Amniotic stem cell (primary cell): ENCODE data around the gene C1S.
"Not testable (repeated sequence)": the region's sequence is repeated elsewhere in the genome, so short reads cannot be mapped to it uniquely, and the experiment has no call there.

ENCODE experiments used
- DNase-seq: peaks from one replicate; lab custom pipeline; 2025; lab: John Stamatoyannopoulos, UW

The C1S gene

GRCh38 chr12:7046383-7047105 is 14.0 kb upstream of the C1S start:
- no peak for DNase-seq

- no peak for DNase-seq
Measured at GRCh38 chr12:7047306-7047705, 13.2 kb upstream of the C1S start.

DNA sequence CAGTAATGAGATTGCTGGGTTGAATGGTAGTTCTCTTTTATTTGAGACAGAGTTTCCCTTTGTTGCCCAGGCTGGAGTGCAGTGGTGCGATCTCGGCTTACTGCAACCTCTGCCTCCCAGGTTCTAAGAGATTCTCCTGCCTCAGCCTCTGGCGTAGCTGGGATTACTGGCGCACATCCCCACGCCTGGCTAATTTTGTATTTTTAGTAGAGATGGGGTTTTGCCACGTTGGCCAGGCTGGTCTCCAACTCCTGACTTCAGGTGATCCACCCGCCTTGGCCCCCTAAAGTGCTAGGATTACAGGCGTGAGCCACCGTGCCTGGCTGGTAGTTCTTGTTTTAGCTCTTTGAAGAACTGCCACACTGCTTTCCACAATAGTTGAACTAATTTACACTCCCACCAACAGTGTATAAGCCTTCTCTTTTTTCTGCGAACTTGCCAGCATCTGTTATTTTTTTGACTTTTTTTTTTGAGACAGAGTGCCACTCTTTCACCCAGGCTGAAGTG is 11.0 kb upstream of the C1S start:
- not testable (repeated sequence) for DNase-seq

GRCh38 chr12:7049973-7050372 is 10.5 kb upstream of the C1S start:
- not testable (repeated sequence) for DNase-seq

GRCh38 chr12:7054925-7055324 is 5.6 kb upstream of the C1S start:
- no peak for DNase-seq

DNA sequence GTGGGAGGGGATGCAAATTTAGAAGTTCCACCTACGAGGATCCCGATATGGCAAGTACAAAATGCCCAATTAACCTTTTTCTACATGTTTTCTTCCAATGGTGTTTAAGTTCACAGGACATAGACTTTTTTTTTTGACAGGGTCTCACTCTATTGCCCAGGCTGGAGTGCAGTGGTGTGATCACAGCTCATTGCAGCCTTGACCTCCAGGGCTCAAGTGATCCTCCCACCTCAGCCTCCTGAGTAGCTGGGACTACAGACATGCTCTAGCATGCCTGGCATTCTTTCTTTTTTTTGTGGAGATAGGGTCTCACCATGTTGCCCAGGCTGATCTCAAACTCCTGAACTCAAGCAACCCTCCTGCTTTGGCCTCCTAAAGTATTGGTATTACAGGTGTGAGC is 4.8 kb upstream of the C1S start:
- not testable (repeated sequence) for DNase-seq

DNA sequence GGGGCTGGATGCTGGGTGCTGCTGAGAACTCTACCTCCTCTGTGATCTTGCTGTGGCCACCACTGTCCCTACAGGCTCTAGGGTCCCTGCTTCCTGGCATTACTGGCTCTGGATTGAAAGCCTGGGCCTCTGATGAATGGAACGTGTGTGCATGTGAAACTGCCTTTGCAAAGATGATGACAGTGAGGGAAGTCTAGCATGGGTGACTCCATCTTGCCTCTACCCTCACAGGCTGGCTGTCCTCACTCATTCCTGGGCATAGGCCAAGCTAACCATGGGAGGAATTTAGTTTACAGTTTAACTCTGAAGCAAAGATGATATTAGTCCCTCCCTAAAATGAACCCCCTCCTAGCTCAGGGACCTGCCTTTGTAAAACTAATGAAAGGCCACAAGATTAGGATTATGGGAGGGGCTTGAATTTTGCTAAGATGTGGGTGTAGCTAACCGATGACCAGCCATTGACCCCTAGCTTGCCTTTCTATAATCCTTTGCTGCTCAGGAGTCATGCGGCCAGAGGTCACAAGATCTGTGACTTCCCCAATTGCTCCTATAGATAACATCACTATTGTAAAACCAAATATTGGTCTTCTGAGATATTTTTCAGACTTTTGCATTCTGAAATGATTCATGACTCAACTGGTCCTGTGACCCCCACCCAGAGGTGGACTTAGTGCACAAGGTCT is 2.2 kb upstream of the C1S start:
- no peak for DNase-seq

DNA sequence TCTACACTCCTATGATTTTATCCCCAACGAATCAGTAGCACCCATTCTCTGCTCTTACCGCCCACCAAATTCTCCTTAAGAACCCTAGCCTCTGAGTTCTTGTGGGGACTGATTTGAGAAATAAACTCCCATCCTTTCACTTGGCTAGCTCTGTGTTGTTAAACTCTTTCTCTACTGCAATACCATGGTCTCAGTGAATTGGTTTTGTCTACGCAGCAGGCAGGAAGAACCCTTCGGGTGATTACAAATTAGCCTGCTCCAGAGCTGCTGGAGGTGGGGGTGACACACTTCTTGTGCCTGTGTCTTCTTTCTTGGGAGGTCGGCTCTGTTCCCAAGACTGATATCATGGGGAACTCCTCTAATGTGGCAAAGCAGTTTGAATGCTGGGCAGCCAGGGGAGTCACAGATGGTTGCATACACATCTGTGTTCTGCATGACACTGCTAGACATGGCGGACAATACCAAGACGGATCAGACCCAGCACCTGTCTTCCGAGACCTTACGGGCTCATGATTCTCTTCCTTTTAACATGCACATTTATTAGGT is 1.6 kb upstream of the C1S start:
- DNase-seq, result no peak

DNA sequence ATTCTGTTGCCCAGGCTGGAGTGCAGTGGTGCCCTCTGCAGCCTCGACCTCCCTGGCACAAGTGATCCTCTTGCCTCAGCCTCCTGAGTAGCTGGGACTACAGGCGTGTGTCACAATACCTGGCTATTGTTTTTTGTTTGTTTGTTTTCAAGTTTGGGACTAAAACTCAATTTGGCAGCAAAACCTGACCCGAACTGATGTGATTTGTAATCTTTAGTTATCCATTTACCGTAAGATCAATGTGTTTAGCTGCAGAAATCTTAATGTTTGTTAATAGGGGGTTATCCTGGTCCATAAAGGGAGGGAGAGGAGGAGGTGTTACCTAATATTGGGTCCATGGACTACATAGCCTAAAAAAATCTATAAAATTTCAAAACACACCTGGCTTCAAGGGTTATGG is 738 bp upstream of the C1S start:
- no peak for DNase-seq

GRCh38 chr12:7061138-7061537 is 620 bp downstream of the C1S start:
- no peak for DNase-seq

DNA sequence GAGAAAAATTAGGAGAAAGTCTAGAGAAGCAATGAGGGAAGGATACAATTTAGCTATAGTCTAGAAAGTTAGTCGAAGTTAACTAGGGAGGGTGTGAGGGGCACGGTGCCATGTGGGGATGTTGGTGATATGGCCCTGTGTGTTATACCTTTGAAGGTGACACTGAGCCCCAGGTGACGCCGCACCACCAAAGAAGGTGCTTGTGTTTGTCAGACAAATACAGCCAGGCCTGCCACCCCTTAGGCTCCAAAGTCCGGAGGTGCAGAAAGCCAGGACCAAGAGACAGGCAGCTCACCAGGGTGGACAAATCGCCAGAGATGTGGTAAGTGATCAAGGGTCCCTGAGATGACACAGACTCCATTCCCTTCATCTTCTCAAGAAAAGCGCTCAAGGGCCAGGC is 1.1 kb downstream of the C1S start:
- DNase-seq, result no peak

DNA sequence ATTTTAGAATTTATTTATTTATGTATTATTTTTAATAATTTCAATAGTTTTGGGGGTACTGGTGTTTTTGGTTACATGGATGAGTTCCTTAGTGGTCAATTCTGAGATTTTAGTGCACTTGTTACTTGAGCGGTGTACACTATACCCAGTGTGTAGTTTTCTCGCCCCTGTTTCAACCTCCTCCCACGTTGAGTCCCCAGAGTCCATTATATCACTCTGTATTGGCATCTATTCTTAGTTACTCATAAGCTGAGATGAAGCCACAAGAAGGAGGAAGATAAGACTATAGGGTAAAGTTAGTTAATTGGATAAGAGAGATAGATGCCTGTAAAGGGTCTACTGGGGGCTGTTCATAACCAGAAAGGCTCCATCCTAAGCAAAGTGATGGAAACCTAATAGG is 4.0 kb downstream of the C1S start:
- no peak for DNase-seq

DNA sequence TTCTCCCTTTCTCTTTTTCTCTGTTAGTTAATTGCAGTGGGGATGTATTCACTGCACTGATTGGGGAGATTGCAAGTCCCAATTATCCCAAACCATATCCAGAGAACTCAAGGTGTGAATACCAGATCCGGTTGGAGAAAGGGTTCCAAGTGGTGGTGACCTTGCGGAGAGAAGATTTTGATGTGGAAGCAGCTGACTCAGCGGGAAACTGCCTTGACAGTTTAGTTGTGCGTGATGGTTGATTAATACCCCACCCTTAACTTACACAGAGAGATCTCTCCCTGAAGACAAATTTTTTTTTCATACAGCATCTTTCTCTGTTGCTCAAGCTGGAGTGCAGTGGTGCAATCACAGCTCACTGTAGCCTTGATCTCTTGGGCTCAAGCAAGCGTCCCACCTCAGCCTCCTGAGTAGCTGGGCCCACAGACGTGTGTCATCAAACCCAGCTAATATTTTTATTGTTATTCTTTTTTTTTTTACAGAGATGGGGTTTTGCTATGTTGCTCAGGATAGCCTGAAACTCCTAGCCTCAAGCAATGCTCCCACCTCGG is 4.6 kb downstream of the C1S start:
- DNase-seq, result no peak

GRCh38 chr12:7066596-7066995 is 6.1 kb downstream of the C1S start:
- no peak for DNase-seq

DNA sequence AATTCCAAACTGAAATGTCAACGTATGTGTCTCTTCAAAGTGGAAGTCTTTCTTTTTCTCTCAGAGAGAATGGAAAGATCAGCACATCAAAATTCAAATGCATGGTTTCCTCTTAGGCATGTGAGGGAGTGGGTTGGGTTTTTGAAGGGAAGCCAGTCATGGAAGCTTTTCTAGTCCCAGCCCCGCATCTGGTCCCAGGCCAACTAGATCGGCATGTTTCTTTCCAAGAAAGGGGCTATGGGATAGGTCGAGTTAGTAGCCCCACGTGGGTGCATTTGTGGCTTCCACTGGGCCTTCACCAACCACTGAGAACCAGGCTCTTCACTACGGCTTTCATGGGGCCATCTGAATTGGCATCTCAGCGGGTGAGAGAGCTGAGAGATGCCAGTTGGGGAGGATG is 6.6 kb downstream of the C1S start:
- no peak for DNase-seq

- DNase-seq, result no peak
Measured at GRCh38 chr12:7068240-7068993, 7.9 kb downstream of the C1S start.

GRCh38 chr12:7068994-7069346 is 8.5 kb downstream of the C1S start:
- DNase-seq, result no peak

DNA sequence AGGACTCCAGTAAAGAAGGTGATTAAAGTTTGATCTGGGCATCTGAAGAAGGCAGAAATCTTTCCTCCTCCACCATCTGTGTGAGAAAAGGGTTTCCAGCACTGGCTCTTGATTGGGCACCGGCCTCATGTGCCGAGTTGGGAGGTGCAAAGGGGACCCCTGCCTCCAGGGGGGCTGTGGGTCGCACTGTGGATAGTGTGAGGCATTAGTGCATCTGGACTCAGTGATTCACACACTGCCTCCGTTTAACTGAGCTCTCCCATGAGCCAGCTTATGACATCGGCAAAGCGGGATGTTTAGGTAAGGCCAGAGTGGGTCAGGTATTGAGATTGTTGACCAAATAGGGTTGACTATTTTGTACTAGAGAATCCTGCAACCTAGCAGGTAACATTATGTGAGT is 8.9 kb downstream of the C1S start:
- no peak for DNase-seq

- DNase-seq, result no peak
Measured at GRCh38 chr12:7072035-7072434, 11.5 kb downstream of the C1S start.

DNA sequence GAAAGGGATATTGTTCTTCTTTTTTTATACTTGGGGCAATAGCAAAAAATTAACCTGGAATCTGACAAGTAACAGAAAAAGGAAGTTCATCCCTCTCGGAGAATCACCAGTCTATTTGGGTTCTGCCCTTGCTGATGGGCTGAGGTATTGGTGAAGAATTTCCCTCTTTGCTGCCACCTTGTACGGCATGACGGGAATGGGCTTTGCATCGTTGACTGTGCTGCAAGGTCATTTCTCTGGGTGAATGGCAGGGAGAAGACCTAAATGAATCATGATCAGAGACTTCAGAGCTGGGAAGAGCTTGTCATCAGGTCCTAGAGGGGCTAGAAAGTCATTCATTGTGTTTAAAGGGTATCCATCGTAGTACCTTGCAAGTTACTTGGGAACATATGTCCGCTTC is 12.0 kb downstream of the C1S start:
- DNase-seq, result no peak

GRCh38 chr12:7073946-7074345 is 13.4 kb downstream of the C1S start:
- no peak for DNase-seq

DNA sequence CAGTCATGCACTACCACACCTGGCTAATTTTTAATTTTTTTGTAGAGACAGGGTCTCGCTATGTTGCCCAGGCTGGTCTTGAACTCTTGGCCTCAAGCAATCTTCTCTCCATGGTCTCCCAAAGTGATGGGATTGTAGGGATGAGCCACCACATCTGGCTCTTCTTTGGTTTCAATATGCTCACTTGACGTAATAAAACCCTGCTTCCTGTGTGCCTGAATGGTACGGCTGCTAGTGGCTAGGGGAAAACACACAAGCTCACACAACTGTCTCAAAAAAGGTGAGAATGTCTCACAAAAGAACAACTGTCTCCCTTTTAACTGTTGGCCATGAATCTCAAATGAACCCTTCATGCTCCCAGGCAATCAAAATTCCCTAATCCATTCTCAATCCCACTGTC is 15.0 kb downstream of the C1S start:
- no peak for DNase-seq

DNA sequence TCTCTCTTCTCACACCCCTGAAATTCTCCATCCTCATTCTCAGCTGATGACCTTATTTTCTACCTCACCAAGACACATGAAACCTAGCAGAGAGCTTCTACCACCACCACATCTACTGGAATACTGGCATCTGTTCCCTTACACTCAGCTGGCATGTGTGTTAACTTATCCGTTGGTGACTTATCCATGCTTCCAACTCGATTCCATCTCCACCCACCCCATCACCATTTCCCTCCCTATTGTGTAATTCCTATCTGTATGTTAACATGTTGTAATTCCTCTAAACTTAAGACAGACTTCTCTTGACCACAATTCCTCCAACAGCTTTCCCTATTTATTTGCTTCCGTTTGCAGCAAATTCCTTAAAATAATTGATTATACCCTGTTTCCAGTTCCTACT is 15.4 kb downstream of the C1S start:
- no peak for DNase-seq
